SH-SY5Y (cell line): ENCODE measurements around the gene MT1H.

ENCODE experiments used
- GATA2 ChIP-seq: IDR thresholded peaks from 2 replicates; pipeline ENCODE4 v1.6.1; 2011; ENCODE audit warnings: mild to moderate bottlenecking, low read depth, low read length
- GATA3 ChIP-seq: IDR thresholded peaks from 2 replicates; pipeline ENCODE4 v1.6.1; 2011; ENCODE audit warnings: low read depth, mild to moderate bottlenecking, low read length, moderate library complexity

The MT1H gene

DNA sequence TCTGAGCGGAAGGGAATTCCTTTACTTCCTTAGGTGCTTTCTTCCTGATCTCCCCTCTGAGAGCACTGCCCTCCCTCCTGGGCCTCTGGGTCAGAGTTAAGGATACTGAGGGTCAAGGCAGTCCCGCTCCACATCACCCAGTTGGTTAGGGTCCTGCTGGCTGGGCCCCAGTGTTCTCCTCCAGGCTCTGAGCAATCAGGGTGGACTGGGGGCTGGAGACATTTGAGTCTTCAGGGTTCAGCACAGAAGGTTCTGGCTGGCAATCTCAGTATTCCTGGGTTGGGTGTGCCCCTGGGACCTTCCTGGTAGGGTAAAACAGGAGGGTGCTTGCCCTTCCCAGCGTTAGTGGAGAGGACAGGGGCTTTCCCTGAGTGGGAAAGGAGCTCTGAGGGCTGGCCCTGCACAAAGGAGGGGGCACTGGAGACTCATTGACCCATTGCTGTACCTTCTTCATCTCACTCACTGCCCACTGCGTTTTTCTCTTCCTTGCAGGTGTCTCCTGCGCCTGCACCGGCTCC, 36.7 kb upstream of the MT1H start:
- TF ChIP-seq GATA3 (no peak), GATA2 (no peak)

DNA sequence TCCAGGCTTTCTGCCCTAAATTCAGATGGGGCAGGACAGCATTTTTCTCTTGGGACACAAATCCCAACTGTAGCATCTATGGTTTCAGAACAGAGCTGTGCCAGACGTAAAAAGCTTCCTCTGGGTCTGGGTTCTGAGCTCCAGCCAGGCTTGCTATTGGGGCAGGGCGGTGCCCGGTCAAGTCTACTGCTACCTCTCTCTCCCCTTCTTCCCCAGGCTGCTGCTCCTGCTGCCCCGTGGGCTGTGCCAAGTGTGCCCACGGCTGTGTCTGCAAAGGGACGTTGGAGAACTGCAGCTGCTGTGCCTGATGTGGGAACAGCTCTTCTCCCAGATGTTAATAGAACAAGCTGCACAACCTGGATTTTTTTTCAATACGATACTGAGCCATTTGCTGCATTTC, 36.1 kb upstream of the MT1H start:
- no peak for TF ChIP-seq GATA3
- no peak for TF ChIP-seq GATA2

- no peak for TF ChIP-seq GATA3
- no peak for TF ChIP-seq GATA2
Measured at GRCh38 chr16:56634715-56635440, 34.7 kb upstream of the MT1H start.

DNA sequence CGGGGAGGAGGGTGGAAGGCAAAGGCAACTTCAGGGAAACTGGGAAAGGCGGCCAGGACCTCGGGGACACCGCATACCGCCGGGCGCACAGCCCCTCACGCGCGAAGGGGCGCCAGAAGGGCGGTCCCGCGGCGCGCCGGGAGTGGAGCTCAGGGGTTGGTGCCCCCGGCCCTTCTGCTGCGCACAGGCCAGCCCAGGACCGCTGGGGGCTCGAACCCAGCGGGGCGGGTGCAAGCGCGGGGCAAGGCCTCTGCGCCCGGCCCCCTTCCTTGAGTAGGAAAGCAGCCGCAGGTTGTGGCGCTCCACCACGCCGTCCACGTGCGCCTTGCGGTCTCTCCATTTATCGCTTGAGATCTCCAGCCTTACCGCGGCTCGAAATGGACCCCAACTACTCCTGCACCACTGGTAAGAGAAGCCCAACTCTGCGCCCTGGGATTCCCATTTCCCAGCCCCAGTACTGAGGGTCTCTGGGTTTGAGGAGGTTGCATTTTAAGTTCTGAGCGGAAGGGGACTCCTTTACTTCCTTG, 34.1 kb upstream of the MT1H start:
- TF ChIP-seq GATA3 = no peak
- TF ChIP-seq GATA2 = no peak

- TF ChIP-seq GATA2 (no peak), GATA3 (no peak)
Measured at GRCh38 chr16:56636616-56637413, 32.8 kb upstream of the MT1H start.

- TF ChIP-seq GATA3 = no peak
- no peak for TF ChIP-seq GATA2
Measured at GRCh38 chr16:56637814-56638750, 31.5 kb upstream of the MT1H start, which contains the start of gene MT1A. Gene MT1A, plus strand, starts transcription at chr16:56638666. Its CDS starts 73 bp downstream, at chr16:56638739.

GRCh38 chr16:56639045-56639444, 30.6 kb upstream of the MT1H start:
- TF ChIP-seq GATA3 (no peak), GATA2 (no peak)

- TF ChIP-seq GATA2 = no peak
- TF ChIP-seq GATA3 = no peak
Measured at GRCh38 chr16:56640076-56640475, 29.5 kb upstream of the MT1H start.

- TF ChIP-seq GATA2 = no peak
- TF ChIP-seq GATA3 = no peak
Measured at GRCh38 chr16:56641166-56641565, 28.4 kb upstream of the MT1H start.

DNA sequence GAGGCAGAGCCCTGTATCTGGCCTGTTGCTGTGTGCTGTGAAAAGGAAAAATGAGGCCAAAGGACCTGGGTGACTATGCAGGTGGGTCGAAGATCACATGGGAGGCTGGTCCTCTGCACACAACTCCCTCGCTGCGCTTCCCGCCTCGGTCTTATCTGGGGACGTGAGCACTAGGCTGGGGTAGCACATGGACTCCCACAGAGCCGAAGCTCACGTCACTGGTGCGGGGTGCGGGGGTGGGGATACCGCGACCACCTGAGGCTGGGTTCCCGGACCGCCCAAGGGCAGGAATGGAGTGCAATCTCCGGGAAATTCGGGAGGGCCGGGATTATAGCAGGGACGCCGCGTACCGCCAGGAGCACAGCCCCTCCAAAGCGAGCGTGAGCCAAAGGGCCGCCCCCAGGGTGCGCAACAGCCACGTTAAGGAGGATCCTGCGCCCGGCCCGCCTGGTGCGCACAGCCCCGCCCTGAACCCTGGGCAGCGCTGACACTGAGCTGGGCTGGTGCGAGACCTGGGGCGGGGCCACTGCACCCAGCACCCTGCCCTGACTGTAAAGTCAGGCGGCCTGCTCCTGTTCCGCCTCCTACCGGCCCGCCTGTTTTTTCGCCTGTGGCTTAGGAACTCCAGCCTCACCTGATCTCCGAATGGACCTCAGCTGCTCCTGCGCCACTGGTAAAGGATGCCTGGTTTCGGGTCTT, 26.4 kb upstream of the MT1H start:
- TF ChIP-seq GATA2 = no peak
- TF ChIP-seq GATA3 = no peak

DNA sequence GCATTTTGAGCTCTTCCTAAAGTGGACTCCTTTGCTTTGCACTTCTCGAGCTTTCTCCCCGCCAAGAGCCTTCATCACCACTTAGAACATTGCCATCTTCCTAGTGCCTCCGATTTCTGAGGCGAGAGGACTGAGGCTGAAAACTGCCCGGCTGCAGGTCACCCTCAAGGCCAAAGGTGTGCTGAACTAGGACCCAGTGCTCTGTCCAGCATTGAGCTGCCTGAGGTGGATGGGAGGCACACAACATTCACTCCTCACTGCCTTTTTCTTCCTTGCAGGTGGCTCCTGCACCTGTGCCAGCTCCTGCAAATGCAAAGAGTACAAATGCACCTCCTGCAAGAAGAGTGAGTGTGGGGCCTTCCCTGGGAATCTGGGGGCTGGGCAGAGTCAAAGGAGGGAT, 25.8 kb upstream of the MT1H start:
- TF ChIP-seq GATA2 = no peak

DNA sequence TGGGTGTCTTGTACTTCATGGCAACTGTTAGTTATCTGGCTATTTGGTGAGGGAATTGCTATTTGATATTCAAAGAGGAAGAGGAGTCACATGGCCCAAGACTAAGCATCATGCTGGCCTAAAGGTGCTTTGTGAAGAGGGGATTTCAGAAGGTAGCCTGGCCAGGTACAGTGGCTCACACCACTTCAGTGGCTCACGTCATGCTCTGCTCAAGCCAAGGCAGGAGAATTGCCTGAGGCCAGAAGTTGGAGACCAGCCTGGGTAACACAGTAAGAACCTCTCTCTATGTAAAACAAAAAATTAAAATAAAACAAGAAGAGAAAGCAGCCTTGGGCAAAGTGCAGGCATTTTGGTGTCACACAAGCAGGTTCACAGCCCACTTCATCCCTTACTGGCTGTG, 24.3 kb upstream of the MT1H start:
- TF ChIP-seq GATA3 (no peak), GATA2 (no peak)

DNA sequence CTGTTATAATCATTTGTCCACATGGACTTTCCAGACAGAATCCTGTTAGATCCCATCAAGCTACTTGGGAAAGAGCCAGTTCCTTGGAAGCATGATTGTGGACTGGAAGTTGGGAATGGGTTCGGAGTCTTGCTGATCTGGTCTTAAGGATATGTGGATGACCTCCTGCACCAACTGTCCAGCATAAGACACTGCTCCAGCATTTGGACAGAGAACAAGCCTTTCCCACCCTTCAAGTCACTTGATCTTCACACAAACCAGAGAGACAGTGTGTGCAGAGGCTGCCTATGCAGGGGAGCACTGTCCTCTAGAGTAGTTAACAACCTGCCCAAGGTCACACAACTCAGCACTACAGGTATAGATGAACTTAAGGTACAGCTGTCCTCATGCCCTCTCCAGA, 23.8 kb upstream of the MT1H start:
- no peak for TF ChIP-seq GATA3
- no peak for TF ChIP-seq GATA2
